ENCODE results near the gene SH2B3. TPM values are rescaled to one million over a fixed set of nuclear protein-coding genes. Genes with fewer than 3 reads are reported as not detected.

The SH2B3 gene
- total and polyA plus RNA-seq, 9 of the 15 experiments (the other 6 are each of a cell fraction or from before 2014, with no cell fraction given): 10.8 to 75.3 (median 37.4) TPM

GRCh38 chr12:111408686-111409402 is 3.1 kb downstream of the SH2B3 start:
- H2AFZ ChIP-seq (ENCODE audit: low read depth, low read length): no peak overlapping the region
- DNase-seq (ENCODE audit: extremely low read depth in 1 of 4, low spot score in 3 of 4) (no peak), ATAC-seq (no peak), FAIRE-seq (no peak)
- H3K27me3 ChIP-seq (ENCODE audit: control insufficient read depth in 2 of 2, insufficient read depth in 2 of 2, low read length in 2 of 2): no peaks in the 10 kb centered on the region; a peak in 1 of 5 replicates
- H4K20me1 ChIP-seq (replicated peaks; ENCODE audit: control insufficient read depth, insufficient read depth, low read length): peaks cover 56% of the 10 kb centered on the region
- peak overlapping the region; percentile 92 for H3K4me2 ChIP-seq (ENCODE audit: insufficient read depth, low read length)
- in situ Hi-C loops (cut with MboI): loop anchor here (5.0 kb wide), 1 partner anchor 263 kb away; no protein-coding TSS in a partner anchor
- intact Hi-C loops (cut with micrococcal nuclease): loop anchor here (5.0 kb wide), 2 partner anchors 188 to 278 kb away; partner anchors contain the start of genes ACAD10, ATXN2 and BRAP
- peaks cover 70 to 85% of the 10 kb centered on the region in 2 experiments for H3K4me1 ChIP-seq (replicated peaks in 1 of 2; ENCODE audit: control insufficient read depth in 2 of 2, insufficient read depth in 2 of 2, low read length in 2 of 2)
- H3K9ac ChIP-seq (ENCODE audit: insufficient read depth in 1 of 2, low read depth in 2 of 2, low read length in 2 of 2): peak overlapping the region; percentile 90 to 91
- BruUV-seq (replicated peaks): no TSS peak
- no peaks in the 10 kb centered on the region for H3K9me3 ChIP-seq (replicated peaks; ENCODE audit: control insufficient read depth, insufficient read depth, low read depth, low read length)
- peak overlapping the region; percentile 92 for H3K27ac ChIP-seq (ENCODE audit: extremely low read depth, low read depth, low read length)
- peaks cover 53% of the 10 kb centered on the region for H3K36me3 ChIP-seq (ENCODE audit: control insufficient read depth, insufficient read depth, low read length)
- peaks cover 81% of the 10 kb centered on the region for H3K79me2 ChIP-seq (ENCODE audit: control insufficient read depth, insufficient read depth, low read length)
- 59% methylated on average over 4 of the region's 4 CpGs for WGBS (ENCODE audit: insufficient coverage, low coverage, missing lambda C conversion rate)
- ChIA-PET POLR2A (interaction anchor here (1.4 to 2.0 kb wide), 3 partner anchors 9 to 20 kb away, joined by 4 to 8 read pairs (median 4); no protein-coding TSS in a partner anchor), CTCF (ENCODE audit: low intra/inter-chr PET ratio) (no interaction called here)
- peaks cover 13% of the 10 kb centered on the region for H3K9me1 ChIP-seq (ENCODE audit: control insufficient read depth, insufficient read depth, low read length)
- H3K4me3 ChIP-seq: peak overlapping the region; percentile 93
- TF ChIP-seq ZFP36 (IDR thresholded peaks at IDR 0.05; ENCODE audit: low read depth, low read length, partially characterized antibody): peak; percentile 87
- no peak for TF ChIP-seq MXD1 (CRISPR knock-in tag; IDR thresholded peaks at IDR 0.05; ENCODE audit: borderline replicate concordance, poor library complexity, severe bottlenecking)
- TF ChIP-seq XRCC5 (IDR thresholded peaks at IDR 0.05; ENCODE audit: low read depth, low read length): 0 out of 2 replicates have a peak, but pooled peaks have one; percentile 35
- TF ChIP-seq BCOR (IDR thresholded peaks at IDR 0.05): peak; percentile 69
- no peak for TF ChIP-seq SAP30 (IDR thresholded peaks at IDR 0.05; ENCODE audit: borderline replicate concordance, insufficient read depth, low read depth, low read length, poor library complexity, severe bottlenecking)
- TF ChIP-seq AFF1 (IDR thresholded peaks at IDR 0.05; ENCODE audit: low read depth in 1 of 2, partially characterized antibody in 2 of 2): no peak
- TF ChIP-seq PTBP1 (IDR thresholded peaks at IDR 0.05; ENCODE audit: low read depth, low read length): peak; percentile 63; the same call in 1 of the 2 replicates
- TF ChIP-seq E2F5 (CRISPR knock-in tag; IDR thresholded peaks at IDR 0.05): no peak
- TF ChIP-seq TEAD2 (tag; IDR thresholded peaks at IDR 0.05): no peak
- 0 out of 2 replicates have a peak, but pooled peaks have one; percentile 40 for TF ChIP-seq KAT7 (CRISPR knock-in tag; IDR thresholded peaks at IDR 0.05; ENCODE audit: borderline replicate concordance)
- TF ChIP-seq KDM1A (IDR thresholded peaks at IDR 0.05): peak; percentile 52 to 74; a peak in 2 of 4 replicates
